SKM-1 treated with dmso at 0.1 percent for 144 hours (cell line): ENCODE measurements around the gene CACNA2D4.
A peak's percentile ranks its signal among the peaks of the same experiment; 100 is the strongest.

Experiments used
- DNase-seq: peaks from one replicate; lab custom pipeline; 2025; ENCODE audit not compliant: unreplicated experiment; lab: John Stamatoyannopoulos, UW

The CACNA2D4 gene

DNA sequence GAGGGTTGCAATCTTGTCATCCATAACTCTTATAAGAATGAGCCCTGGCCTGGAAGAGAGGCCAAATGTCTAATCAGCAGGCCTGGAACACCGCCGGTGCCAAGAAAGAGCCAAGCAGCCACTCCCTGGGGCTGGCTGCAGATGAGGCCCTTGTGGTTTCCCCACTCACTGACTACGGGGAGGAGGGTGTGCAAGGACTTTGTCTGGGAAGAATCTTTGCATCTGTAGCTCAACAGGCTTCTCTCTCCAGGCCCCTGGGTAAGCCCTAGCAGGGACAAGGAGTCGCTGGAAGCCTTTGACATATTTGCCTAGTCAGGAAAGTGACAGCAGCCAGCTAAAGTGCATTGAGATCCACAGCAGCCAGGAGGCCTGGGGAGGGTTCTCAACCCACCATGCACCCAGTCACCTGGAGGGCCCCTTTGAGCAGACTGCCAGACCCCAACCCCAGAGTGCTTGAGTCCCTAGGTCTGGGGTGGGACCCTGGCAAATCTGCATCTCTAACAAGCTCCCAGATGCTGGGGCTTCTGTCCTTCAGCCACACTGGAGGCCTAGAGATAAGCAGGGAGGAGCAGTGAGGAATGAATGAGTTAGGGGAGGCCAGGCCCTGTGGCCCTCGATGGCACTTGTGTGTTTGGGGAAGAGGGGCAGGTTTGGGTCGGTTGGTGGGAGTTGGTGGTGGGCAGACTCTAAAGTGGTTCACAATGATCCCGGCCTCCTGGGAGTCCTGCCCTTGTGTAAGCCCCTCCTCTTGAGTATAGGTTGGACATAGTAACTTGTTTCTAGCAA lies 112.0 kb downstream of the CACNA2D4 start:
- no peak for DNase-seq

DNA sequence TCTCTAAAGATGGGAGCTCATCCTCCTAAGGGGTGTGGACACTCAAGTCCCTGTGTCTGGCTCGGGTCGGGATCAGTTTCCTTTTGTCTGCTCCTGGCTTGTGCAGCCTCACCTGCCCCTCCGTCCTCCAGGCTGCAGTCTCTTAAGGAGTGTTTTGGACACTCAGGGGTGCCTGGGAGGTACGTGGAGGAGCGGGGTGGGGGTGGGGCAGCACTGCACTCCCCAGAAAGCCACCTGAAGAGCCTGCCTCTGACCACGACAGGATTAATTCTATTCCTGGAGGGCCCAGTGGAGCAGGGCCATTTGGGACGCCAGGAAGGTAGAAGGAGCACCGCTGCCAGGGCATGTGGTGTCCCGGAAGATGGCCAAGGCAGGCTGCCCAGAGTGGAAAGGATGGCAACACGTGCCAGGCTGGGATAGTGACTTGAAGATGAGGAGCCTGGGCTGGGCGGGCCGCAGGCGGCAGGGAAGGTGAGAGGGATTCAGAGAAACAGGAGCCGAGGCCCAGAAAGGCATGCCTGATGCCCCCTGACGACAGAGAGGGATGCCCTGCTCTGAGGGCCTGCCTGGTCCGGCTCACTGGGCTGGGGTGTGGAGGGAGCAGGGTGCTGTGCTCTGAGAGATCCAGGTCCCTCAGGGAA lies 112.9 kb downstream of the CACNA2D4 start:
- DNase-seq = no peak

GRCh38 chr12:1804545-1805332 lies 113.7 kb downstream of the CACNA2D4 start:
- peak; percentile 58 for DNase-seq

DNA sequence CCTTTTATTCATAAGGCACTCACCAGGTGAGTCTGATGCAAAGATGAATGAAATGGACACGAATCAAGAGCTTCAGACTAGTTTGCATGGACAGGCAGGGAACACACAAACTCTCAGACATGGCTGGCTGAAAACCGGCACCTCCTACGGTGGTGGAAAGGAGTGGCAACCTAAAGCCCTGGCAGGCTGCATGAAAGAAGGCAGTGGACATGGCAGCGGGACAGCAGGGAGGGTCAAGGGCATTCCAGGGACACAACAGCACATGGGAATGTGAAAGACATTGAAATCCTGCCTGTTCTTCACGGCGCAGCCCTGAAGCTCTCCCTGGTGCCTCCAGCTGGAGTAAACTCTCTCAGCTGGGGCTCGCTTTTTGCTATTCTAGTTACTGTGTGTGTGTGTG lies 114.7 kb downstream of the CACNA2D4 start:
- DNase-seq = no peak

DNA sequence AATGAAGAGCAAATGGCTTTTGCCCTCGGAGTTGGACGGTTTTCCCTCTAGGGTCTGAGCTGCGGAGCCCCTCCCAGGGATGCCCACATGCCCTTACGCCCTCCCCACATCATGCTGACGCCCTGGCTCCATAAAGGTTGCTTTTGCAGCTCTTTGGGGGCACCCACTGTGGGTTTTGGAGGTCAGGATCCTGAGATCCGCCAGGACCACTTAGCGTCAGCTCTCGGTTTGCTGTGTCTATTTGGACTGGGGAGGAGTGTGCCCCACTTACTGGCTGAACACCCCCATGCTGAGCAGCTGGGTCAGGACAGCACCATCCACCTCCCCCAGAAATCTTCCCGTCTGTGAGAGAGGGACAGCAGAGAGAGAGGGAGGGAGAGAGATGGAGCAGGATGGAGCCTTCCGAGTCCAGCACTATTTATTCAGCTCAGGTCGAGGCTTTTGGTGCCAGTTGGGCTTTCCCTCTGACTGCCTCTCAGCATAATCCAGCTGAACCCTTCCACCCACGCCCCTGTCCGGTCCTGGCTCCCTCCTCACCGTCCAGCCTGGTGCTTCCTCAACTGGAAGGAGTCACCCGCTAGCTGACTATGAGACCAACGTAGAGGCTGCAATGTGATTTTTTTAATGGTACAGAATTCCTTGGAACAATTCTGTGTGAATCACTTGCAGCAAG lies 117.0 kb downstream of the CACNA2D4 start:
- DNase-seq = no peak

DNA sequence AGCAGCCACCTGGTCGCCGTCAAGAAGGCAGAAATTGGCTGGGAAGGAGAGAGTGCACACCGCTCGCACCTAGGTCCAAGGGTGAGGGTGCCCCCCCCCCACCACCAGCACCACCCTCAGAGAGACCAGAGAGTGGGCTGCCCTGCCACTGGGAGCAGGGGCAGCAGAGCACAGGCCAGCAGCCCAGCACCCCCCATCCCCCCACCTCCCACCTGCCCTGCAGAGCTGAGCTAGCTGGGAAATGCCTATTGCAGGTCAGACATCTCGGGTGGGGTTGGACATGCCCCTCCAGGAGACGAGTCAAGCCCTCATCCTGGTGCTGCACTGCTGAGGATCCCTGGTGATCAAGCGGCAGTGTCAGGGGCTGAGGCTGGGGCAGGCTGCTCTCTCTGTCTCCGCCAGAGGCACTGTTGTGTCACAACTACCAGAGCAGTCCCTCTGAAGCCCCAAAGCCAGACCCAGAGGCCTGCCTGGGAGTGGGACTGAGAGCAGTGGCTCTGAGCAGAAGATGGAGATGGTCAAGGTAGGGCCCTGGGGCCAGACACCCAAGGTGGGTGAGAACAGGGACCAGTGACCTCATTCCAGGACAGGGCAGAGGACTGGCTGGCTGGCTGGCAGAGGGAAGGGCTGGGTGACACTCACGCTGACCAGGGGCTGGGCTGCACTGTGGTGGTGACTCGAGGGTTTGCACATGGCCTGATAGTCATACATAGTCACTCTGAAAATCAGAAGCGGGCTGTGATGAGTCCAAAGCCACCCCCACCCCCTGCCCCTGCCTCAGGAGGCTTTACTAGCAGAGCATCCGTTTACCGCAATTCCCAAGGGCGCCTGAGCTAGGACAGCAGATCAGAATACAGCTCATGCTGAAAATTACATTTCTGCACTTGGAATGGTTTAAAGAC lies 117.8 kb downstream of the CACNA2D4 start:
- no peak for DNase-seq

DNA sequence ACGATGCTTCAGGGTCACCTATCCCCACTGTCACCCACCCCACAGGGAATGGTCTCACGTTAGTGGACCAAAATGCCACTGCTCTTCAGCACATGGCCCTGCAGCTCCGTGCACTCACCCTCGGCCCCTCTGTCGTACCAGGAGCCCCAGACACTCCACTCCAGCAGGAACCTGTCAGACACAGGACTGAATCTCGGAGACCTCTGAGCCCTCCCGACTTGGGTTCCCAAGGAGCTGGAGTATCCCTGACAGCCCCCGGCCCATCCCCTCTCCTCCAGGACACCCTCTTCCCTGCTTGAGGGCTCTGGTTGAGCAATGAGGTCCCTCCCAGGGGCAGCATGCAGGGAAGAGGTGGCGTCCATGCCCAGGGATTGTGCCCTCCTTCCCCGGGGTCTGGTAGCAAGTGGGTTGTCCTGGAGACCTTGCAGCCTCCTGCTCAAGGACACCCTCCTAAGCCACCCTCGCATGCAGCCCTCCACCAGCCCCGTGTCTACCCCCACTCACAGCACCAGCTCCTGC lies 118.5 kb downstream of the CACNA2D4 start:
- no peak for DNase-seq

- DNase-seq = no peak
Measured at GRCh38 chr12:1799051-1799881, 119.2 kb downstream of the CACNA2D4 start.

DNA sequence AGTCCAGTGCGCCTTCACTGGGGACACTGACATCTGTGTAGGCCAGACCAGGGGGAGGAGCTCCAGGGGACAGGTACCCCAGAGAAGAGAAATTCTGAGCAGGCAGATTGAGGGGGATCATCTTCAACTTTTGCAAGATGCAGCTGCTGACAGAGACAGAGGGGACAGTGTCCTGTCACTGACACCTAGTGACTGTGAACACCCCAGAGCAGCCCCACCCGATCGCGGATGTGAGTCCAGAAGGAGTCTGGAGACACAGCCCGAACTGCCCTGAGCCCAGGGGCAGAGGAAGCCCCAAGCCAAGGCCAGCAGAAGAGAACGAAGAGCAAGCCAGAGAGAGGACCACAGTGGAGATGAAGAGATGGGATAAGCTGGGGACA lies 119.8 kb downstream of the CACNA2D4 start:
- DNase-seq = no peak

DNA sequence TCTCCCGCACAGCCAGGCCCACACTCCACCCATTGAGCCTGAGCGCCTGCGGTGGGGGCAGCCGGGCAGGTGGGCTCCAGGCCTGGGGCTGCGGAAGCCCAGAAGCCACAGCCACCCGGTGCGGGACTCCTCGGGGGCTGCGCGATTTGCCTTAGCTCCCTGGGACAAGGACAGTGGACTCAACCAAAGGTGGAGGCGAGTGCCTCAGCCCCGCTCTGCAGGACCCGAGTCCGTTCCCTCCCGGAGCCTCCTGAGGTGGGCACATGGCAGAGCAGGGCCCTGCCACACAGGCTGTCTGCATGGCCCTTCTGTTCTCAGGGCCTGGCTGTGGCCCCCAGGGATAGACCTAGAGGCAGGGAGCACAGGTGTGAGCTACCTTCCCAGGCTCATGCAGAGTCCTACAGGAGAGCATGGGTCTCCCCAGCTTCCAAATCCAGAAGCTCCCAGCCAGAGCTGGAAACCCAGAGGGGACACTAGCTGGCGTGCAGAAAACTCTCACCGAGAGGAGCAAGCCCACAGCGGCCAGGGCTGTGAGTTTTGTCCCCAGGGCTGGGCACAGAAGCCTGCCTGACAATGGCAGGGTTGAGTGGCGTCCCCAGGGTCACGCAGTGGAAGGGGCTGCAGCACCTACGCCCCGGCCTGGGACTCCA lies 120.3 kb downstream of the CACNA2D4 start:
- no peak for DNase-seq

- DNase-seq = no peak
Measured at GRCh38 chr12:1797011-1797901, 121.2 kb downstream of the CACNA2D4 start.

DNA sequence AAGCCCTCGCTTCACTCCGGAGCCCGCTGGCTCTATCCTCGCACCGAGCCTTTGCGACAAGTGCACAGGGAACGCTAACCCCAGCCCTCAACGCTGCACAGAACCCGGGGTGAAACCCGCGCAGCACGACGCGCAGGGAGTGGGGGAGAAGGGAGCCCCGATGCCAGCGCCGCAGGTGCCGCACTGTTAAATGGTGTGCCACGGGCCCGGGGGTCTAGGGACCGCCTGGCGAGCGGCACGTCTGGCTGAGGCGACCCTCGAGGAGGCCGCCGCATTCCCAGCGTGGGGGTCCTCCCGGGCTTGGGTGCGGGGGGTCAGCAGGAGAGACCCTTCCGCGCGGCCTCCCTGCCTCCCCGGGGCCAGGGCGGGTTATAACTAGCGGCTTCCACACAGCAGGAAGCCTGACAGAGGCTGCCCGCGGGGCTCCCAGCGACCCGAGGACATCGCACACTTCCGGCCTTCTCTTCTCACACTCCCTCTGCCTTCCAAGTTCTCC lies 121.9 kb downstream of the CACNA2D4 start:
- DNase-seq = peak; percentile 19

GRCh38 chr12:1795785-1796514 lies 122.5 kb downstream of the CACNA2D4 start:
- DNase-seq = peak; percentile 73

- no peak for DNase-seq
Measured at GRCh38 chr12:1795221-1795784, 123.1 kb downstream of the CACNA2D4 start.

DNA sequence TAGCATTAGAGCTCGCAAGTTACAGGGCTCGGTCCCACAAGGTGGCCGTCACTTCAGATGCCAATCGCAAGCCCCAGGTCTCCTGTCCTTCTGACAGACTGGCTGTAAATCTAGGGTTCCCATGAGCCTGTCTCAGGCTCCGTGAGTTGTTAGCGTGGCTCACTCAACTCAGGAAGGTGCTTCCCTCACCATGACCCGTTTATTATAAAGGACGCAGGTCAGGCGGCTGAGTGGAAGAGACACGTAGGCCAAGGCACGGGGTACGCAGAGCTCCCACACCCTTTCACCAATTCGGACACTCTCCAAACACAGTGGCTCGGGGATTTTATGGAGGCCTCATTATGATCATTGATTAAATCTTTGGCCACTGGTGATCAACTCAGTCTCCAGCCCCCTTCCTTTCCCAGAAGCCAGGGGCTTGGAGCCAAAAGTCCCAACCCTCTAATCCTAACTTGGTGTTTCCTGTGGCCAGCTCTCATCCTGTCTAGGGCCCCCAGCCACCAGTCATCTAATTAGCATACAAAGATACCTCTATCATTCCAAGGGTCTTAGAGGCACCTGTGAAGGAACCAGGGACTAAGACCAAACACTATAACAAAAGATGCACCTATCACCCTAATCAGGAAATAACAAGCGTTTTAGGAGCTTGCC lies 123.9 kb downstream of the CACNA2D4 start:
- DNase-seq = no peak
